Fibroblast of lung (primary cell): ENCODE measurements around the gene GRB10. TPM values are rescaled to one million over a fixed set of nuclear protein-coding genes. Genes with fewer than 3 reads are reported as not detected.

Source experiments
- DNase-seq, 2 donors: peaks; one replicate each; pipeline versions ENCODE4 v3.0.0 to v3.0.0-alpha.2; 2010; ENCODE audit warnings: low read depth in 2 of 2
- H2AFZ ChIP-seq: 2 replicates; pipeline ENCODE4 v1.5.1; 2012; ENCODE audit warnings: low read length, control low read depth, inconsistent platforms
- H3K27ac ChIP-seq: 2 replicates; pipeline ENCODE4 v1.5.1; 2011; ENCODE audit warnings: low read length, control low read depth; ENCODE audit not compliant: insufficient read depth
- H3K27me3 ChIP-seq: 2 replicates; pipeline ENCODE4 v1.5.1; 2011; ENCODE audit warnings: mild to moderate bottlenecking, low read length; ENCODE audit not compliant: control insufficient read depth, insufficient read depth
- H3K36me3 ChIP-seq: 2 replicates; pipeline ENCODE4 v1.5.1; 2011; ENCODE audit warnings: low read length; ENCODE audit not compliant: control insufficient read depth, insufficient read depth
- H3K4me1 ChIP-seq: 2 replicates; pipeline ENCODE4 v1.5.1; 2011; ENCODE audit warnings: low read length; ENCODE audit not compliant: control insufficient read depth, insufficient read depth; ENCODE audit errors: extremely low read depth
- H3K4me2 ChIP-seq: 2 replicates; pipeline ENCODE4 v1.5.1; 2011; ENCODE audit warnings: low read length, control low read depth; ENCODE audit not compliant: insufficient read depth; ENCODE audit errors: extremely low read depth
- H3K4me3 ChIP-seq, 4 experiments: fragments of 200-600 bp in 1 of 4; sonication (generic) in 1 of 4; replicated peaks in 1 of 4; 2 replicates each; pipeline ENCODE4 v1.5.1; 2011 to 2016; ENCODE audit warnings: low read length in 4 of 4, low read depth in 3 of 4, mild to moderate bottlenecking in 3 of 4, control low read depth in 2 of 4, inconsistent platforms in 1 of 4, mixed read lengths in 1 of 4; ENCODE audit not compliant: insufficient read depth in 1 of 4; ENCODE audit errors: control extremely low read depth in 1 of 4
- H3K79me2 ChIP-seq: 2 replicates; pipeline ENCODE4 v1.5.1; 2012; ENCODE audit warnings: mild to moderate bottlenecking, low read length, inconsistent platforms; ENCODE audit not compliant: control insufficient read depth, insufficient read depth
- H3K9ac ChIP-seq: 2 replicates; pipeline ENCODE4 v1.5.1; 2011; ENCODE audit warnings: mild to moderate bottlenecking, low read length, control low read depth; ENCODE audit not compliant: insufficient read depth
- H3K9me3 ChIP-seq: 2 replicates; pipeline ENCODE4 v1.5.1; 2012; ENCODE audit warnings: low read depth, low read length; ENCODE audit not compliant: control insufficient read depth, insufficient read depth
- H4K20me1 ChIP-seq: 2 replicates; pipeline ENCODE4 v1.5.1; 2011; ENCODE audit warnings: low read length; ENCODE audit not compliant: control insufficient read depth, insufficient read depth; ENCODE audit errors: extremely low read depth
- EZH2 ChIP-seq: IDR thresholded peaks from 2 replicates; pipeline ENCODE4 v1.5.1; 2012; ENCODE audit warnings: low read length, control low read depth, mild to moderate bottlenecking; ENCODE audit errors: missing control alignments
- polyA plus RNA-seq, 2 donors: library from polyadenylated mRNA; depleted of rRNA in 1 of 2; stranded (reverse) in 1 of 2; unstranded in 1 of 2; fragments of >200 nt; gene quantifications; 2 replicates each; pipeline ENCODE4 v1.2.1, GENCODE V29; 2011 to 2012; ENCODE audit warnings: missing spikeins in 1 of 2
- total RNA-seq: library from RNA; depleted of rRNA; stranded (reverse); fragments of >200 nt; gene quantifications from 2 replicates; pipeline ENCODE4 v1.2.1, GENCODE V29; 2014
- TF ChIP-seq, protein P1 (sequence below), 2 donors: IDR thresholded peaks in 1 of 2; conservative IDR thresholded peaks in 1 of 2; 1 replicate in 1 of 2; 2 replicates in 1 of 2; pipeline ENCODE4 v1.5.1; 2011 to 2012; ENCODE audit warnings: low read length in 2 of 2, control low read depth in 1 of 2, inconsistent platforms in 1 of 2, low read depth in 1 of 2, mild to moderate bottlenecking in 1 of 2

The GRB10 gene
- total and polyA plus RNA-seq, 2 donors (not counting 1 experiment from before 2014, with no cell fraction given) = 11.1 to 64.1 TPM

GRCh38 chr7:50723173-50723572 is 59.5 kb downstream of the GRB10 start:
- no peak overlapping the region for H3K4me2 ChIP-seq
- DNase-seq = no peak
- no peaks in the 10 kb centered on the region for H4K20me1 ChIP-seq
- TF ChIP-seq EZH2 = no peak
- TF ChIP-seq, protein P1, sequence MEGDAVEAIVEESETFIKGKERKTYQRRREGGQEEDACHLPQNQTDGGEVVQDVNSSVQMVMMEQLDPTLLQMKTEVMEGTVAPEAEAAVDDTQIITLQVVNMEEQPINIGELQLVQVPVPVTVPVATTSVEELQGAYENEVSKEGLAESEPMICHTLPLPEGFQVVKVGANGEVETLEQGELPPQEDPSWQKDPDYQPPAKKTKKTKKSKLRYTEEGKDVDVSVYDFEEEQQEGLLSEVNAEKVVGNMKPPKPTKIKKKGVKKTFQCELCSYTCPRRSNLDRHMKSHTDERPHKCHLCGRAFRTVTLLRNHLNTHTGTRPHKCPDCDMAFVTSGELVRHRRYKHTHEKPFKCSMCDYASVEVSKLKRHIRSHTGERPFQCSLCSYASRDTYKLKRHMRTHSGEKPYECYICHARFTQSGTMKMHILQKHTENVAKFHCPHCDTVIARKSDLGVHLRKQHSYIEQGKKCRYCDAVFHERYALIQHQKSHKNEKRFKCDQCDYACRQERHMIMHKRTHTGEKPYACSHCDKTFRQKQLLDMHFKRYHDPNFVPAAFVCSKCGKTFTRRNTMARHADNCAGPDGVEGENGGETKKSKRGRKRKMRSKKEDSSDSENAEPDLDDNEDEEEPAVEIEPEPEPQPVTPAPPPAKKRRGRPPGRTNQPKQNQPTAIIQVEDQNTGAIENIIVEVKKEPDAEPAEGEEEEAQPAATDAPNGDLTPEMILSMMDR (conservative IDR thresholded peaks at IDR 0.05 in 1 of 2, IDR thresholded peaks at IDR 0.05 in 1 of 2; ENCODE audit: low read depth in 1 of 2, low read length in 2 of 2) = no peak
- no peaks in the 10 kb centered on the region for H3K27me3 ChIP-seq
- H3K9me3 ChIP-seq = no peaks in the 10 kb centered on the region
- no peaks in the 10 kb centered on the region for H3K36me3 ChIP-seq
- peaks cover 1% of the 10 kb centered on the region for H3K79me2 ChIP-seq
- no peak overlapping the region for H3K9ac ChIP-seq
- H3K4me3 ChIP-seq = no peak overlapping the region
- H2AFZ ChIP-seq = no peak overlapping the region
- H3K4me1 ChIP-seq = peaks cover 3% of the 10 kb centered on the region
- H3K27ac ChIP-seq = no peak overlapping the region

DNA sequence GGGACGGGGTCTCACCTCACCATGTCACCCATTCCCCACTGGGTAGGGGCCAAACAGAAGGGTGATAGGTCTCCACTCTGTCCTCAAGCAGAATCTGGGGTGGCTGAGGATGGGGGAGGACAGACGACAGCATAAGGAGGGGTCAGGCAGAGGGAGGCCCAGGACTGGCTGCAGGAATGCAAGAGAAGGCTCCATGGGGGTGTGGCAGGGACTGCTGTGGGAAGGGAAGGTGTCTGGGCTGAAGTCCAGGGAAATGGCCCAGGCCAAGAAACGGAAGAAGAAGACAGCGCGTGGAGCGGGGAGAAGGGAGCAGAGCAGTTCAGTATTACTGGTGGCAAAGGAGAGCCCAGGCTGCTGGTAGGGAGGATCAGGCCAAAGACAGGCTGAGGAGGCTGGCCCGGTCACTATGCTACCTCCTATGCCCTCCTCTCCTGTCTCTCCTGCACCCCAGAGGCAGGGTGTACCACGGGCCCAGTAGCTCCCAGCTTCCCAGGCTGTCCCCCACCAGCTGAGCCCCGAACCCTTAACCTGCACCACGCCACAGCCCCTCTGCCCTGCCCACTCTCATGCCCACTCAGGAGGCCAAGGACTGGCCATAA is 60.9 kb downstream of the GRB10 start:
- Histone ChIP-seq H3K79me2 (no peaks in the 10 kb centered on the region), H3K9me3 (no peaks in the 10 kb centered on the region), H3K4me3 (no peak overlapping the region), H3K4me2 (no peak overlapping the region), H4K20me1 (no peaks in the 10 kb centered on the region), H3K4me1 (peaks cover 3% of the 10 kb centered on the region), H2AFZ (no peak overlapping the region), H3K27me3 (no peaks in the 10 kb centered on the region), H3K27ac (no peak overlapping the region), H3K9ac (no peak overlapping the region), H3K36me3 (no peaks in the 10 kb centered on the region)
- DNase-seq = peak in 1 of 2 donors; percentile 46
- TF ChIP-seq, protein P1 (conservative IDR thresholded peaks at IDR 0.05 in 1 of 2, IDR thresholded peaks at IDR 0.05 in 1 of 2; ENCODE audit: low read depth in 1 of 2, low read length in 2 of 2) = no peak
- TF ChIP-seq EZH2 = no peak

- Histone ChIP-seq H3K4me1 (peaks cover 3% of the 10 kb centered on the region), H4K20me1 (no peaks in the 10 kb centered on the region), H2AFZ (no peak overlapping the region), H3K4me3 (no peak overlapping the region), H3K36me3 (no peaks in the 10 kb centered on the region), H3K9me3 (no peaks in the 10 kb centered on the region), H3K27me3 (no peaks in the 10 kb centered on the region), H3K9ac (no peak overlapping the region), H3K4me2 (no peak overlapping the region), H3K27ac (no peak overlapping the region), H3K79me2 (peaks cover 1% of the 10 kb centered on the region)
- DNase-seq = peak in 1 of 2 donors; percentile 68
- TF ChIP-seq, protein P1 (conservative IDR thresholded peaks at IDR 0.05 in 1 of 2, IDR thresholded peaks at IDR 0.05 in 1 of 2; ENCODE audit: low read depth in 1 of 2, low read length in 2 of 2) = no peak
- no peak for TF ChIP-seq EZH2
These were observed 61.5 kb downstream of the GRB10 start for GRCh38 chr7:50721160-50721559.
